ENCODE measurements around the gene EDIL3.

The EDIL3 gene

GRCh38 chr5:84430079-84430478, 45.4 kb upstream of the EDIL3 start:
- Histone ChIP-seq H3F3A (ENCODE audit: insufficient read depth, low read length) (no peaks in the 10 kb centered on the region), H4K20me1 (ENCODE audit: insufficient read depth, low read length) (no peaks in the 10 kb centered on the region), H3K27me3 (ENCODE audit: insufficient read depth, low read length) (no peaks in the 10 kb centered on the region), H2AFZ (ENCODE audit: low read length) (no peak overlapping the region), H3K9me2 (ENCODE audit: low read depth, low read length) (no peaks in the 10 kb centered on the region), H3K4me2 (ENCODE audit: low read length) (no peak overlapping the region), H3K79me2 (ENCODE audit: insufficient read depth, low read length) (no peaks in the 10 kb centered on the region), H3K9ac (ENCODE audit: low read length) (no peak overlapping the region), H3K4me1 (ENCODE audit: insufficient read depth, low read length, severe bottlenecking) (no peaks in the 10 kb centered on the region), H3K36me3 (ENCODE audit: insufficient read depth, low read length) (no peaks in the 10 kb centered on the region), H3K9me3 (ENCODE audit: low read length) (no peaks in the 10 kb centered on the region), H3K27ac (ENCODE audit: low read depth, low read length, poor library complexity, severe bottlenecking) (no peak overlapping the region), H3K4me3 (ENCODE audit: low read depth, low read length, poor library complexity, severe bottlenecking) (no peak overlapping the region)
- no peak for TF ChIP-seq EZH2 (IDR thresholded peaks at IDR 0.05; ENCODE audit: borderline replicate concordance, low read length)
- no peak for TF ChIP-seq CTCF (IDR thresholded peaks at IDR 0.05; ENCODE audit: low read length)

- Histone ChIP-seq H3K4me2 (ENCODE audit: low read length) (no peak overlapping the region), H4K20me1 (ENCODE audit: insufficient read depth, low read length) (no peaks in the 10 kb centered on the region), H3K9ac (ENCODE audit: low read length) (no peak overlapping the region), H3K4me1 (ENCODE audit: insufficient read depth, low read length, severe bottlenecking) (no peaks in the 10 kb centered on the region), H3K27ac (ENCODE audit: low read depth, low read length, poor library complexity, severe bottlenecking) (no peak overlapping the region), H3K36me3 (ENCODE audit: insufficient read depth, low read length) (no peaks in the 10 kb centered on the region), H3K79me2 (ENCODE audit: insufficient read depth, low read length) (no peaks in the 10 kb centered on the region), H3K4me3 (ENCODE audit: low read depth, low read length, poor library complexity, severe bottlenecking) (no peak overlapping the region), H3F3A (ENCODE audit: insufficient read depth, low read length) (no peaks in the 10 kb centered on the region), H3K9me3 (ENCODE audit: low read length) (no peaks in the 10 kb centered on the region), H3K9me2 (ENCODE audit: low read depth, low read length) (no peaks in the 10 kb centered on the region), H2AFZ (ENCODE audit: low read length) (no peak overlapping the region), H3K27me3 (ENCODE audit: insufficient read depth, low read length) (no peaks in the 10 kb centered on the region)
- no peak for TF ChIP-seq CTCF (IDR thresholded peaks at IDR 0.05; ENCODE audit: low read length)
- TF ChIP-seq EZH2 (IDR thresholded peaks at IDR 0.05; ENCODE audit: borderline replicate concordance, low read length): no peak
Observed at GRCh38 chr5:84425365-84425881, 40.7 kb upstream of the EDIL3 start.

- H3F3A ChIP-seq (ENCODE audit: insufficient read depth, low read length): no peaks in the 10 kb centered on the region
- H3K9me2 ChIP-seq (ENCODE audit: low read depth, low read length): no peaks in the 10 kb centered on the region
- H4K20me1 ChIP-seq (ENCODE audit: insufficient read depth, low read length): no peaks in the 10 kb centered on the region
Observed at GRCh38 chr5:84419742-84420141, 35.1 kb upstream of the EDIL3 start.

More at GRCh38 chr5:84419742-84420141, 35.1 kb upstream of the EDIL3 start:
- no peaks in the 10 kb centered on the region for H3K4me1 ChIP-seq (ENCODE audit: insufficient read depth, low read length, severe bottlenecking)
- TF ChIP-seq CTCF (IDR thresholded peaks at IDR 0.05; ENCODE audit: low read length): no peak
- TF ChIP-seq EZH2 (IDR thresholded peaks at IDR 0.05; ENCODE audit: borderline replicate concordance, low read length): no peak
- H3K79me2 ChIP-seq (ENCODE audit: insufficient read depth, low read length): no peaks in the 10 kb centered on the region
- H3K36me3 ChIP-seq (ENCODE audit: insufficient read depth, low read length): no peaks in the 10 kb centered on the region
- H3K9ac ChIP-seq (ENCODE audit: low read length): no peak overlapping the region
- no peaks in the 10 kb centered on the region for H3K9me3 ChIP-seq (ENCODE audit: low read length)
- no peak overlapping the region for H3K27ac ChIP-seq (ENCODE audit: low read depth, low read length, poor library complexity, severe bottlenecking)
- no peak overlapping the region for H3K4me3 ChIP-seq (ENCODE audit: low read depth, low read length, poor library complexity, severe bottlenecking)
- H3K27me3 ChIP-seq (ENCODE audit: insufficient read depth, low read length): no peaks in the 10 kb centered on the region
- H3K4me2 ChIP-seq (ENCODE audit: low read length): no peak overlapping the region
- no peak overlapping the region for H2AFZ ChIP-seq (ENCODE audit: low read length)

All from OCI-LY1 (cell line).